GM18907 (cell line): ENCODE measurements around the gene LTC4S.
A peak's percentile ranks its signal among the peaks of the same experiment; 100 is the strongest.
"Not testable (repeated sequence)": the region's sequence is repeated elsewhere in the genome, so short reads cannot be mapped to it uniquely, and the experiment has no call there.

Source experiments
- ATAC-seq: cut with Tn5 transposase; IDR thresholded peaks from one replicate; pipeline ENCODE4 v1.9.1; 2021; ENCODE audit warnings: mild to moderate bottlenecking, moderate library complexity; ENCODE audit not compliant: unreplicated experiment

Gene LTC4S, protein sequence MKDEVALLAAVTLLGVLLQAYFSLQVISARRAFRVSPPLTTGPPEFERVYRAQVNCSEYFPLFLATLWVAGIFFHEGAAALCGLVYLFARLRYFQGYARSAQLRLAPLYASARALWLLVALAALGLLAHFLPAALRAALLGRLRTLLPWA

DNA sequence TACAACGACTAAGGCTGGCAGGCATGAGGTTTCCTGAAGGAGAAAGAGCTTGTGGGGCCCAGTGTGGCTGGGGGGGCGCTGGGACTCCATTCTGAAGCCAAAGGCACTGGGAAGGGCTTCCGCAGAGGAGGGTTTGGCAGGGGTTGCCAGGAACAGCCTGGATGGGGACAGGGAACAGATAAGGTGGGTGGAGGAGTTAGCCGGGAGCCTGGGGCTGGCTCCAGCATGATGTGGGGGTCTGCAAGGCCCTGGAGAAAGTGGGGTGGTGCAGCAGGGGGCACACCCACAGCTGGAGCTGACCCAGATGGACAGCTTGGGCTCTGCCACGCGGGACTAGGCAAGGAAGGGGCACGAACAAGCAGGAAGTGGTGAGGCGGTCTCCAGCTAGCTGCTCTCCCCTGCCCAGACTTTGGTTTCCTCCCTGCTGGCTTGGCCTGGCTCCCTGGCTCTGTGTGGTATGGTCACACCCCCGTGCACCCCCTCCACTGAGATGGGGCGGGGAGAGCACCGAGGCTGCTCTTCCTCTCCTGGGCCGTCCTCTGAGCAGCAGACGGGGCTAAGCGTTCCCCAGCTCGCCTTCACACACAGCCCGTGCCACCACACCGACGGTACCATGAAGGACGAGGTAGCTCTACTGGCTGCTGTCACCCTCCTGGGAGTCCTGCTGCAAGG lies at the start of gene LTC4S:
LTC4S (plus strand) TSS at position 519 of the 672 bp plus-strand sequence; CDS start at position 614, 95 bp downstream.
- ATAC-seq: no peak

DNA sequence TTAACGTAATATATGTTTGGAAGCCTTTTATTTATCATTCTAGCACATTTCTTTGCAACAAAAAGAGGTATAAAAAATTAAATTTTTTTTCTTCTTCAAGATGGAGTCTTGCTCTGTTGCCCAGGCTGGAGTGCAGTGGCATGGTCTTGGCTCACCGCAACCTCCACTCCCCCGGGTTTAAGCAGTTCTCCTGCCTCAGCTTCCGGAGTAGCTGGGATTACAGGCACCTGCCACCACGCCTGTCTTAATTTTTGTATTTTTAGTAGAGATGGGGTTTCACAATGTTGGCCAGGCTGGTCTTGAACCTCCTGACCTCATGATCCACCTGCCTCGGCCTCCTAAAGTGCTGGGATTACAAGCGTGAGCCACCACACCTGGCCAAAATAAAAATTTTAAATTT lies 49.7 kb upstream of the LTC4S start:
- ATAC-seq: not testable (repeated sequence)

DNA sequence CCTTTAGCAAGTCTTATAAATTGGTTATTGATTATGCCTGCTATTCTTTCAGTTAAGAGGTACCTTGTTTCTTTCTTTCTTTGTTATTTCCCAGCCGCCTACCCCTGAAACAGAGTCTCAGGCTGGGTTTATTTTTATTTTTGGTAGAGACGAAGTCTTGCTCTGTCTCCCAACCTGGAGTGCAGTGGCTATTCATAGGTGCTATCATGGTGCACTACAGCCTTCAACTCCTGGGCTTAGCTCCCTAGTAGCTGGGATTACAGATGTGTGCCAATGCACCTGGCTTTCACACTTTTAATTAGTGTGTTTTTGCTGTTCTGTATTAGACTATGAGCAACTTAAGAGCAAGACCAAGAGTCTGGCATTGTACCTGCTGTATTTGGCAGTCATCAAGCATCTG lies 46.9 kb upstream of the LTC4S start:
- ATAC-seq: no peak

- no peak for ATAC-seq
These were observed 46.0 kb upstream of the LTC4S start for GRCh38 chr5:179747811-179748210.

GRCh38 chr5:179749857-179750508 lies 43.8 kb upstream of the LTC4S start:
- no peak for ATAC-seq

GRCh38 chr5:179753971-179754370 lies 39.8 kb upstream of the LTC4S start:
- ATAC-seq: no peak

DNA sequence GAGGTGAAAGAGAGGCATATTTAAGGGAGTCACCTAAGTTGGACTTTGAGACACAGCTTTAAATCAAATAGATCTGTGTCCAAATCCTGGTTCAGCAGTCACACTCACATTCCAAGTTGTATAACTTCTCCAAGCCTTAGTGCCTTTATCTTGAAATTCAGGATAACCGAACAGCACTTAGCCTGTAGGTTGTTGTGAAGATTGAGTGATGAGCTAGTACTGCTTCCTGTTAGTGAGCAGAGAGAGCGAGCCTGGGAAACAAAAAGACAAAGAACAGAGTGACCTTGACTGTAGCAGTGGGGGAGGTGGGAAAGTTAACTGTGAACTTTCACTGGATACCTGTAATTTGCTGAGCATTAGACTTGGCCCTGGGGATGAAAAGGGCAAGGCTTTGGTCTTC lies 38.8 kb upstream of the LTC4S start:
- no peak for ATAC-seq

- ATAC-seq: no peak
These were observed 34.8 kb upstream of the LTC4S start for GRCh38 chr5:179758955-179759354.

DNA sequence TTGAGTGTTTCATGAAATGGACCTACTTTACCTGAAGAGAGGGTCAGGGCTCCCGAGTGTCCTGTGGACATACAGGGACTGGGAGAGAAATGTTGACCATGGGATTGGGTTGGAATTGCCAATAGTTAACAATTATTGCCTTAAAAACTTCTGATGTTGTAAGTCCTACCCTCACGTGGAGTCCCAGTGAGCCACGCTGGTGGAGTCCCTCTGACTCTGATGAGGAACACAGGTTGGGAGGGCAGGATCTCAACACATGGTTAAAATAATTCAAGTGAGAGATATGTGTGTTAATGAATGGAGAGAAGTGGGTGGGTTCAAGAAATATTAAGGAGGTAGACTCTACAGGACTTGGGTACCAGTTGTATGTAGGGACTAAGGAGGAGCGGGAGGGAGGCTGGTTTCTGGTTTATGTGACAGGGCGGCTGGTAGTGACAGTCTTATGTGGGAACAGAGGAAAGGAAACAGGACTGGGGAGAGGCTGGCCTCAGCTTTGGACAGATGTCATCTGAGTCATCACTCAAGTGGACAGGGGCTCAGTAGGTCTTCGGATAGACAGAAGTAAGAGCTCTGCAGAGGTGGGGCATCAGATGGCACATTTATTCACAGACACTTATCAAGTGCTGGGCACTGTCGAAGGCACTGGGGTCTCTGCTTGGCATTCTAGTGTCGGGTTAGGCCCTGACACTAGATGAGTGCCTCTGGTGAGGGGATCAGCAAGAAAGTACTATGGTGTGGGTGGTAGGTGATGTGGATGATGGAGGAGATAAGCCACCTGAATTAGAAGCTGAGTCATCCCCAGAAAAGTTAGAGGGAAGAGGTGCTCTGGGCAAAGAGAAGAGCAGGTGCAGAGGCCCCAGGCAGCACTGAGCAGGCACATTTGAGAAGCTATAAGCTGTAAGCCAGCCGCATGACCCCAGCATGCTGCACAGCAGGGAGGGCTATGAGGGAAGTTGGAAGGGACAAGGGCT lies 33.9 kb upstream of the LTC4S start:
- ATAC-seq: no peak

GRCh38 chr5:179762079-179762780 lies 31.6 kb upstream of the LTC4S start:
- ATAC-seq: peak; percentile 31

DNA sequence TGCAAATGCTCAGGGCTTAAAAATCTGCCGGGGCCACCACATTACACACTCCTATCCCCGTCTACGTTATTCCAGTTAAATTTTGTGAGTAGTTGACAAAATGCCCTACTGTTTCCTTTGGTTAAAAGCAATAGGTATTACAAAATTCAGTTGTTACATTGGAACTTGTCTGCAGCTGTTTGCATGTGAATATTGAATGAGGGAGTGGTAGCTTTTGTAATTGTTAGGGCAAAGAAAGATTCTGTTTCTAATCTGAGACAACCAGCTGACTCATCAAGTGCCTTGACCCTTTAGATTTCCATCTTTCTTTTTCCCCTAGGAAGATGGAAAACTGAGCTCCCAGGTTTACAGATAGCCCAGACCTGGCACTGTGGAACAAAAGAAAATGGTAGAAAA lies 31.0 kb upstream of the LTC4S start:
- ATAC-seq: no peak

DNA sequence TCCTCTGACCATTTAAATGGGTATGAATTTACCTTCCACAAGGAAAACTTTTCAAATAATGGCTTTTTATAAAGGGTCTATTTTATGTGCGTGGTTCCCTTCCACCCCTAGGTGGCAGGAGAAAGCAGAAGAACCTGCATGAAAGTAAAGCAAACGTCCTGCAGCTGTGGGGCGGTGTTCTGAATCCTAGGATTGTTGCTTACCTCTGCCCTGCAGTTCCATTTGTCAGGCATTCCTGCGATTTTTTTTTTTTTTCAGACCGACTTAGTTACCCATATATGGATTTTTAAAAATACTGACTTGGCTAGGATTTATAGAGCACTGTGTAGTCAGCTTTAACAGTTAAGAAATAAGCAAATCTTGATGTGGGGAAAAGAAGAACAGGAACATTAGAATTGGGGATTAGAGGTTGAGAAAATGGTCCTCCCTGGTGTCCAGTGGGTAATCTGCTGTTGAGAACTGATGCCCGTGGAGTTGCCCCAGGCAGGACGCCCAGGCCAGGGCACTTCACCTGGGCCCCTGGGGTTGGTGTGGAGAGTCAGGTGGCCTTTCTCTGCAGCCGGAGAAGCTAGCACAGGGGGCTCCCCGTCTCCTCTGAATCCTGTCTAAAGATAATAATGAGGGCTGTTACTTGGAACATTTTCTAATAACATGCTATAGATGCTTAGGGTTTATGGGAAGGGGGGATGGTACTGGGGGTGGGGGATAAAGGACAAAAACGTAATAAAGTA lies 30.4 kb upstream of the LTC4S start:
- ATAC-seq: peak; percentile 60

DNA sequence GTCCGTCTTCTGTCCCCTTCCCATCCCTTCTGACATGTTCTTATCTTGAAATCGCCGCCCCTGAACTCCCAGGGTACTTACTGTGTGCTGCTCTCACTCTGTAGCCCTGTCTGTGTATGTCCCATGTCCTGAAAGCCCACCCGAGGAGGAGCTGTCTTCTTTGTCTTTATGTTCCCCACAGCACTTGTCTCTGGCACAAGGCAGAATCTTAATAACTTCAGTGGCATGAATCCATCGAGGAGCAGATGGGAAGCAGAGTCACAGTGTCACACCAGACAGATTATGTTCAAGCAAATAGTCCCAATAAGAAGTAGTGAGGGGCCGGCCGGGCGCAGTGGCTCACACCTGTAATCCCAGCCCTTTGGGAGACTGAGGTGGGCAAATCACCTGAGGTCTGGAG lies 29.7 kb upstream of the LTC4S start:
- ATAC-seq: no peak

DNA sequence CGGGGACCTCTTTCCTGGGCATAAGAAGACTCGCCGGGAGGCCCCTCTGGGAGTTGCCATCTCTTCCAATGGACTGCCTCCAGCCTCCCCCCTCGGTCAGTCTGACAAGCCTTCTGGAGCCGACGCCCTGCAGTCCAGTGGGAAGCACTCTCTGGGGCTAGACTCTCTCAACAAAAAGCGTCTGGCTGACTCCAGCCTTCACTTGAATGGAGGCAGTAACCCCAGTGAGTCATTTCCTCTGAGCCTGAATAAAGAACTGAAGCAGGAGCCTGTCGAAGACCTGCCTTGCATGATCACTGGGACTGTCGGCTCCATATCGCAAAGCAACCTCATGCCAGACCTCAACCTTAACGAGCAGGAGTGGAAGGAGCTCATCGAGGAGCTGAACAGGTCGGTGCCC lies 28.4 kb upstream of the LTC4S start:
- ATAC-seq: no peak

GRCh38 chr5:179766021-179766725 lies 27.6 kb upstream of the LTC4S start:
- ATAC-seq: no peak

DNA sequence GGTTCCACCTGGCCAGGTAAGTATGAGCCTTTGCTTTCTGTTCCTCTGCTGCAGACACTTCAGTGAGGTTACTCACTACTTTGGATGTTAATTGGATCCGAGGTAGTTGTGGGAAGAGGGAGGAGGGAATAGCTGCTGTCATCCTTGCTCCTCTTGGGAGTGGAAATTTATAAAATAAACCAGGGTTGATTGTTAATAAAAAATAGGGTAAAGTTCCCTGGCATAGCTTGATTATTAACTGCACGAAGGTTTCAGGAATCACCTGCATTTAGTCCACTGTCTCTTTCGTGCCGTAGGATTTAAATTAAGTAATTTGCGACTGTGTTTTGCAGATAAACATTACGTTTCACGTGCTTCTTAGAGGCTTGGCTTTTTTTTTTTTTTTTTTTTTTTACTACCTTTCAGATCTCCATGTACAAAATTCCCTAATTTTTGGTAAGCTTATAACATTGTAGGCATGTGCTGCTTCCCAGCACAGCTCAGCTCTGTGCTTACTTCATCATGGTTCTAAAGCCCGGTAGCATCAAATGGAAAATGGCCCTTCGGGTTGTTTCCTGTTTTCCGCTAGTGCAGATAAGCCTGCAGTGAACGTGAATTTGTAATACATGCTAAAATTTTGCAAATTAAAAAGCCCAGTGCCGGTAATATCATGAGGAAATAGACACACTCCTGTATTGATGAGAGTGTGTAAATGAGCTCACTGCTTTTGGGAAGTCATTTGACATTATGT lies 26.9 kb upstream of the LTC4S start:
- no peak for ATAC-seq

DNA sequence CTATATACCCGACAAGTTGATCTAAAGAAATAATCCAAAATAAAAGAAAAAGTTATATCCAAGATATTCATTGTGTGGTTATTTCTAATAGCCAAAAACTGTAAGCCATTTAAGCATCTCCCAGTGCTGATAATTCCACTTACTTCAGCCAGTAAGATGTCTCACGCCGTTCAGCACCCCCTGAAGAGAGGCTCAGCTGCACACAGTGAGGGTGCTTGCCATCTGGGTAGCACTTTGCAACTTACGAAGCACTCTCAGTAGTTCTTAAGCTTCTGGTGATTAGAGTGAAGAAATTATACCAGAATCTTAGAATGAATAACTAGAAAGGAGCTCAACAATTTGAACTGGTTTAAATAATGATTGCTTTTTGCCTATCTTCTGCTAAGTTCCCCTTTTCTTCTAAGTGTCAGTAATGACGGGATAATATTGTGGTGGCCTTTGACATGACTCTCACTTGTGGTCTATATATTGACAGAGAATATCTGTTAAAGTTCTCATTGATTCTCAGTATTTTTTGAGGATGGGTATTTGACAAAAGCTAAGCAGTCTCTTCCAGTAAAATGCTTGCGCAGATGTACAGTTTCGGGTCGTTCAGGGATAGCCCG lies 26.2 kb upstream of the LTC4S start:
- ATAC-seq: no peak
